Fibroblast of gingiva (primary cell): Measurements from ENCODE around the gene ZER1.

Source experiments
- DNase-seq: peaks from one replicate; pipeline ENCODE4 v3.0.0-alpha.2; 2011; ENCODE audit warnings: low read depth

The ZER1 gene

DNA sequence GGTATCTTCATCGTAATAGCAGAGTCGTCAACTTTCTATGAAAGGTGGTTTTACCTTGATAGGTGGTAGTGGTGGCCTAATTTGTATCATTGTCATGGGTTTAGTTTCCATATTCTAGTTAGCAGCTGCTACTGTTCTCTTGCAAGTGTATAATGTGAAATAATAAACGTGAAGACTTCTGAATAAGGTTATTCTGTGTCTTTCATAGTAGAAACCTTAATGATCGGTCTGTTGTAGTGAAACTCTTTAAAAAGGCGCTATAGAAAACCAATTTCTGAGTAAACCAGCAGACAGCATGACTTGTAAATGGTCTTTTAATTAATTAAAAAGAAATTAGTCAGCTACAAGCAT is 81.1 kb downstream of the ZER1 start:
- DNase-seq: no peak

DNA sequence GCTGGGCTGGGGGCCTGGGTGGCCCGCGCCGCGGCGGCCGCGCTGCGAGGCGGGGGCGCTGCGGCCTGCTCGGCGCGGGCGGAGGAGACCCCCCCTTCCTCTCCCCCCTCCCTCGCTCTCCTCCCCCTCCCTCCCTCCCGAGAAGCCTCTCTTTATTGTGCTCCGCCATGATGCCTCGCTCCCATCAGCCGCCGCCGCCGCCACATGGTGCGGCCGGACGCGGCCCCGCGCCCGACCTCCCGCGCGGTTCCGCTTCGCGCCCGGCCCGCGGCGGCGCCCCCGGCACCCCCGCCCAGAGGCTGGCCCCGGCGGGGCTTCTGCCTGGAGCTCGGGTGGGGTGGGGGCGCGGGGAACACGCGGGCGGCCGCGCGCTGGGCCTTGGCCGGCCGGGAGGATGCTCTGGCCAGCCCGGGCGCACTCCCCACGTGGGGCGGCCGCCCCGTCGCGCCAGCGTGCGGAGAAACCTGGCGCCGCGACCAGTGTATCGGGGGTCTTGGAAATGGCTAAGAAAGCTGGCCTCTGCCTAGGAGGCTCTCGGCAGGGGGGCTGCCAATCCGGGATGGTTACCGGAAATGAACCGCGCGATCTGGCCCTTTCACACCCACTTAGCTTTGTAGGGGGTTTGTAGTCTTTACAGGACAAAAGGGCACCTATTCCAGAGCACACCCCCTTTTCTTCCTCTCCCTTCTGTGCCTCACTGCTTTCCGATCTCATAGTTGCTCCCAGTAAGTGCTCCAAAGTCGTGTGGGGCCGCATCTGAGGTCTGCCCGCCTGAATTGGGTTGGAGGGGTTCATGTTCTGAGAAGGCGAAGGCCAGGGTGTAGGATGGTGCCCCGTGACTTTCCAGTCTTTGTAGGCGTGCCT is 81.7 kb downstream of the ZER1 start:
- DNase-seq: peak; percentile 52

DNA sequence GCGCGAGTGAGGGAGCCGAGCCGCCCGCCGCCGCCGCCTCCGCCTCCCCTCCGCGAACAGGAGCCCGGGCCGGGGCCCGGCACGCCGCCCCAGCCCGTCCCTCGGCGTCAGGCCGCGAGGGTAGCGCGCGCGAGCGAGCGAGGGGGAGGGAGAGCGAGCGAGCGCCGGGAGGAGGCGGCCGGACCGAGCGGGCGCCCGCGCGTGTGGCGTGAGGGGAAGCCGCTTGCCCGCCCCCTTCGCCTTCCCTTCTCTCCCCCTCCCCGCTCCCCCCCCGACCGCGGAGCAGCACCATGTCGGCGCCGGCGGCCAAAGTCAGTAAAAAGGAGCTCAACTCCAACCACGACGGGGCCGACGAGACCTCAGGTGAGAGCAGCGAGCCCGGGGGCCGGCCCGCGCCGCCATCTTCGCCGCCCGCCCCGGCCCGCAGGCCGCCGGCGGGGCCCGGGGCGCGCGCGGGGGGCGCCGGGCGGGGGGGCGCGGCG is 82.4 kb downstream of the ZER1 start:
- DNase-seq: no peak

DNA sequence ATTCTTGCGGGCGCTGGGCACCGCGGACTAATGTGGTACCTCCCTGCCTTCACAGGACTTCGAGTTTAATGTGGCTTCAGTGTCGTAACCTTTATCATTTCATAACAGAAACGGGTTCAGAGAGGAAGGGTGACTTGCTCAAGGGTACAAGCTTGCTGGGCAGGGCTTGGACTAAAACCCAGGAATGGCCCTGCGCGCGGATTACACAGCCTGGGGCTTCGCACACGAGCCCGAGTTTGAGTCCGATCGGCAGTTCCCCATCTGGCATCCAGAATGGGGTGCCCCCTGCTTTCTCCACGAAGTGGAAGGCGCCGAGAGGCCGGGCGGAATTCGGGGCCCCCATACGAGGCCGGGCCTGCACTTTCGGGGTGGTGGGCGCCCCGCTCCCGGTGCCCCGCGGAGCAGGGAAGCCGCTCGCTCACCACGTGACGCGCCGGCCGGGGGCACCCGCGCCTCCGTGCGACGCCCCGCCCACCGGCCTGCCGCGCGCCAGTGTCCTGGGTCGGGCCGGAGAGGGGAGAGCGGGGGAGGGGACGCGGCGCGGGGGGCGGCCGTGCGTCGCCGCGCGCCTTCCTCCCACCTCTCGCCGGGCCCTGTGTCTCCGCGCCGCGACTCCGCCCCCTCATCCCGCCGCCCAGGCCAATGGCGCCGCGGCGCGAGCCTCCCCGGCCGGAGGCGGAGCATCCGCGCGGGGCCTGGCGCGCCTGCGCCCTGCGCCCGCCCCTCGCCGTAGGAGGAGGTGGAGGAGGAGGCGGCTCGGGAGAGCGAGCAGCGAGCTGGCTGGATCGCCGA is 83.0 kb downstream of the ZER1 start, which contains the start of gene SET:
SET (plus strand) TSS at position 722 of the 792 bp plus-strand sequence. CDS start 361 bp downstream, outside the sequence.
- peak; percentile 92 for DNase-seq

DNA sequence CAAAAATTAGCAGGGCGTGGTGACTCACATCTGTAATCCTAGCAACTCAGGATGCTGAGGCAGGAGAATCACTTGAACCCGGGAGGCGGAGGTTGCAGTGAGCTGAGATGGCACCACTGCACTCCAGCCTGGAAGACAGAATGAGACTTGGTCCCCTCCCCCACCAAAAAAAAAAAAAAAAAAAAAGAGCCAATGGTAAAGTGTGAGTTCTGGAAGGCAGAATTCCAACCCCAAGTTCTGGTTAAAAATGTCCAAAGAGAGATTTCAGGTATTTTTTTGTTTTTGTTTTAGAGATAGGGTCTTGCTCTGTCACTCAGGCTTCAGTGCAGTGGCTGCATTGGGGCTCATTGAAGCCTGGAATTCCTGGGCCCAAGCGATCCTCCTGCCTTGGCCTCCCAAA is 84.3 kb downstream of the ZER1 start:
- no peak for DNase-seq

DNA sequence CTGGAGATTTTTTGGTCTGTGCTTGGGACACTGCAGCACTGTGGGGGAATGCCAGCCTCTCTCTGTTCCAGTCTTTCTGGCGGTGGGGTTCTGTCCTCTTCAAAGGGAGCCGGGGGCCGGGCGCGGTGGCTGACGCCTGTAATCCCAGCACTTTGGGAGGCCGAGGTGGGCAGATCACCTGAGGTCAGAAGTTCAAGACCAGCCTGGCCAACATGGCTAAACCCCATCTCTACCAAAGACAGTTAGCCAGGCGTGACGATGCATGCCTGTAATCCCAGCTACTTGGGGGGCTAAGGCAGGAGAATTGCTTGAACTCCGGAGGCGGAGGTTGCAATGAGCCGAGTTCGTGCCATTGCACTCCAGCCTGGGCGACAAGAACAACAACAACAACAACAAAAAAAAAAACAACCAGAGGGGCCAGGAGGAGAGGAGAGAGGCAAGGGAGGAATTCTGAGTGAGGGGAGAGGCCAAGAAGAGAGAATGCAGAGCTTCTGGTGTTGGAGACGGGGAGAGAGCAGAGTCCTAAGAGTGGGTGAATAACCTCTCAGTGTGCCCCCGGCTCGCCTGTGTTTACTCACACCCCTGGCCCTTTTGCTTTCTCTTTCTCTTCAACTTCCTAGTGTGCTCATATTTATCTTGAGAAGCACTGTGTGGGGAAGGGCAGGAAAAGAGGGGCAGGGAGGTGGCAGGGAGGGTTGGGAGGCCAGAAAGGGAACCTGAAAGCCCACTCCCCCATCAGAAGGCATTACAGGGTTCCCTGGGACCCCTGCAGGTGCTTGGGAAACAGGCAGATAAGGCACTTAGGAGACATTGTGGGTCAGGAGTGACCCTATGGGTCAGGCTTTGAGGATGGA is 85.9 kb downstream of the ZER1 start:
- DNase-seq: no peak

DNA sequence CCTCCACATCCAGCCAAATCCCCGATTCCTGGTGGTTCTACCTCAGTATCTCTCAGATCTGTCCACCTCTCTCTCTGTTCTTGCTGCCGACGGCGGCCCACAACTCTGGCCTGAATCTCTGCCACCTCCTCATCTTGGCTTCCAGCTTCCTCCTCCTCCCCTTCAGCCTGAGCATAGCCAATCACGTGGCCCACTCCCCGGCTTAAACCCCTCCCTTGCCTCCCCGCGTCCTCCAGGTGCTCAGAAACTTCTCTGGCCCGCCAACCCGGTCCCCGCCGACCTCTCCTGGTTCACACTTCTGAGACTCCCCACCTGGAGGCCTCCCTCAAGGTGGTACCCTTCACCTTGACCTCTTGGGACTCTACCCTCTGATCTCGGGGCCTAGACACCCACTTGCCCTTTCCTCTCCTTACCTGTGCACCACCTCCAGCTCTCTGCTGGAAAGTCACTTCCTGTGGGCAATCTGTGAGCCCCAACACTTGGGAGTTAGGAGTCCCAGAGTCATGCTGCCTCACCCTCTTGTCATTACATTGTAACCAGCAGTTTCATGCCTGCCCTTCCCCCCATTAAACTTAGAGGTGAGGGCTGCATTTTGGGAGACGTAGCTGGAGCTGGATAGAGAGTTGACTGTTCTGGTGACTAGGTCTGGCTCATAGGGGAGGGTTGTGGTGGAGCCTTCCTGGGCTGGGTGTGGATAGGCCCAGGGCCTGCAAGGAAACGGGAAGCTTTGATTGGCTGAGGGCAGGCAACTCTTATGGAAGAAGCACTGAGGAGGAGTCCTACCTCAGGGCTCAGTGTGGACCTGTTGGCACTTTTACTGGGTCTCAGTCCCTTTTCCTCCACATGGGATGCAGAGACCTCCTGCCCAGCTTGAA is 87.2 kb downstream of the ZER1 start:
- peak; percentile 61 for DNase-seq

DNA sequence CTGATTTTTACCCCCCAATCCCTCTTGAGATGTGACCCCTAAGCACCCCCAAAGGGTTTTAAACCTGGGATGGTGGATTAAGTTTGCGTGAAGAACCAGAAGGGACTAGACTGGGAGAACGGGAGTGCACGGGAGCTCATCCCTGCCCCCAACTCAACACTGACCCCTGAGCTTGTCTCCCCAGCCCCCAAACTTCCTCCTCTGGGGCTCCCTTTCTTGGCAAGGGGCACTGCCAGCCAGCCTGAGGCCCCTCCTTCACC is 87.7 kb downstream of the ZER1 start:
- DNase-seq: no peak

DNA sequence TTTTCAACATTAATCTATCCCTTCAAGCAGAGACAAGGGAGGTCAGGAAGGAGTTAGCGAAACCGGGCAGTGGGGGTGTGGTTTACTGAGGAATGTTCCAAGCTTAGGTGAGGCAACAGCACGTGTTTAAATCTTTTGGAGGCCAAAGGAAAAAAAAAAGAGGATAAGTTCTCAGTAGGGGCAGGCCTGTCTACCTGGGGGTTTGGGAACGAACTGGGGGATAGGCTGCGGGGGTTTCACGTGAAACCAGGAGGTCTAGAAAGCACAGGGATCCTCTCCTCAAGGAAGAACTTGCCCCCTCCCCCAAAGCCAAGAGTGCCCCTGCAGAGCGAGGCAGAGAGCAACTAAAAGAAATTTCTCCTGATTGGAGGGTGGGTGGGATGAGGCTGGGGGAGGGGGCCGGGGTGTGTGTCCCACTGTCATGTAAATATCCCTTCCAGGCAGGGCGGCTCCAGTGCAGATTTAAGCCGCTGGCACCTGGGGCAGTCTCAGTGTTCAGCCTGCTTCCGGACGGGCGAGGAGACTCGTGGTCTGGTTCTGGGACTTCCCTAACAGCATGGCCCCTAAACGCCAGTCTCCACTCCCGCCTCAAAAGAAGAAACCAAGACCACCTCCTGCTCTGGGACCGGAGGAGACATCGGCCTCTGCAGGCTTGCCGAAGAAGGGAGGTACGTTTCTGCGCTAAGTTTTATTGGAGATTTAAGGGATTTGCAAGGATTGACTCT is 88.2 kb downstream of the ZER1 start:
- DNase-seq: peak; percentile 76
